ENCODE data around the gene VCAM1. TPM values are rescaled to one million over a fixed set of nuclear protein-coding genes. Genes with fewer than 3 reads are reported as not detected.

VCAM1 gene
- total and polyA plus RNA-seq, 2 of the 8 experiments (the other 6 are each of a cell fraction or from before 2014, with no cell fraction given), result 0.21 TPM; not detected in 1

DNA sequence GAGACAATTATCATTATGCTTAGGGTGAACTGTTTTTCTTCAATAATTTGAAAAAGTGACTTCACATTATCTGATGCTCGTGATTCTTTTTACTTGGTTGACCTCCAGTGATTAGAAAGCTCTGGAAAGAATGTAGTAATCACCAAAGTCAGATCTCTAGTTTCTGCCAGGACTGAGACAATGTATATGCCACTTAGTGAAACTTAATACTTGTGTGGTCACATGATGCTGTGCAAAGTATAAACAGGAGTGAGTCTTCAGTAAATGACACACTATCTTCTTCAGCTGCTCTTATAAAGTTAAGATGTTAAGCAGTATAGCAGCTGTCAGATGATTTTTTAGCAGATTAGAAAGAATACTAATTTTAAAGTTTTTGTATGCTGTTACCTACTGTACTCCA lies 17.2 kb downstream of the VCAM1 start:
- ChIA-PET POLR2A (ENCODE audit: partially characterized antibody) (no interaction called here), CTCF (ENCODE audit: partially characterized antibody) (no interaction called here)
- TF ChIP-seq CEBPB (IDR thresholded peaks at IDR 0.05; ENCODE audit: low read depth, low read length) (no peak), YY1 (IDR thresholded peaks at IDR 0.05; ENCODE audit: low read depth, low read length) (no peak), JUN (IDR thresholded peaks at IDR 0.05; ENCODE audit: low read depth, low read length) (no peak), KDM5A (IDR thresholded peaks at IDR 0.05; ENCODE audit: low read length) (no peak)
- H3K23me2 ChIP-seq (ENCODE audit: low read depth, low read length), result no peaks in the 10 kb centered on the region
- no peak overlapping the region for H2BK20ac ChIP-seq (ENCODE audit: low read length)
- H4K20me1 ChIP-seq (replicated peaks in 1 of 2; ENCODE audit: control insufficient read depth in 1 of 2, insufficient read depth in 2 of 2, low read length in 2 of 2), result no peaks in the 10 kb centered on the region
- no peak overlapping the region for H3K56ac ChIP-seq (replicated peaks; ENCODE audit: insufficient read length, low read depth, low read length)
- no peaks in the 10 kb centered on the region for H3K27me3 ChIP-seq (replicated peaks in 1 of 4; ENCODE audit: control insufficient read depth in 3 of 4, extremely low read depth in 1 of 4, insufficient read depth in 3 of 4, low read length in 3 of 4)
- H3K9me3 ChIP-seq (ENCODE audit: insufficient read depth in 2 of 2, low read depth in 1 of 2, low read length in 1 of 2), result no peaks in the 10 kb centered on the region
- H3K4me3 ChIP-seq (ENCODE audit: extremely low read depth in 1 of 4, insufficient read depth in 2 of 4, low read depth in 3 of 4, low read length in 4 of 4), result no peak overlapping the region
- DNase-seq (ENCODE audit: low read depth in 1 of 2, low spot score in 2 of 2) (no peak), FAIRE-seq (no peak)
- H3K4ac ChIP-seq (replicated peaks; ENCODE audit: insufficient read length, low read depth, low read length), result no peak overlapping the region
- H3K79me2 ChIP-seq (ENCODE audit: control insufficient read depth in 1 of 2, insufficient read depth in 2 of 2, low read length in 2 of 2), result no peaks in the 10 kb centered on the region
- no peak overlapping the region for H2BK12ac ChIP-seq (ENCODE audit: low read depth, low read length)
- H3K4me2 ChIP-seq (ENCODE audit: insufficient read depth in 1 of 2, low read depth in 2 of 2, low read length in 2 of 2), result no peak overlapping the region
- H3K9ac ChIP-seq (replicated peaks in 1 of 4; ENCODE audit: extremely low read depth in 1 of 4, low read depth in 3 of 4, low read length in 3 of 4), result no peak overlapping the region
- no peak overlapping the region for H2BK15ac ChIP-seq (ENCODE audit: low read length)
- H4K91ac ChIP-seq (replicated peaks; ENCODE audit: insufficient read length, low read length), result no peak overlapping the region
- H3K27ac ChIP-seq (ENCODE audit: low read depth, low read length), result no peak overlapping the region
- 84% methylated on average over 1 of the region's 1 CpG; no CpG with 5 or more reads in 1 of the 2 experiments for WGBS, 2 experiments (ENCODE audit: extremely low coverage in 1 of 2, insufficient coverage in 1 of 2, insufficient read length in 1 of 2, insufficient replicate concordance in 2 of 2, low coverage in 1 of 2, low lambda C conversion rate in 2 of 2, missing lambda C conversion rate in 1 of 2)
- no peak overlapping the region for H3K14ac ChIP-seq (ENCODE audit: insufficient read length)
- no peaks in the 10 kb centered on the region for H3K79me1 ChIP-seq (ENCODE audit: low read depth, low read length)
- no peak overlapping the region for H2BK5ac ChIP-seq (ENCODE audit: low read depth, low read length)
- H2AFZ ChIP-seq (ENCODE audit: low read length), result no peak overlapping the region
- no peak overlapping the region for H2BK120ac ChIP-seq (replicated peaks; ENCODE audit: low read depth, low read length)
- no peak overlapping the region for H2AK5ac ChIP-seq (ENCODE audit: low read depth, low read length)
- H4K5ac ChIP-seq (ENCODE audit: insufficient read length, low read depth, low read length), result no peak overlapping the region
- no peak overlapping the region for H3K23ac ChIP-seq (ENCODE audit: insufficient read length)
- no peak overlapping the region for H3K18ac ChIP-seq (ENCODE audit: extremely low read depth, low read length)
- H3K36me3 ChIP-seq (ENCODE audit: control insufficient read depth in 2 of 4, insufficient read depth in 4 of 4, low read length in 3 of 4), result no peaks in the 10 kb centered on the region
- H4K8ac ChIP-seq (ENCODE audit: extremely low read depth, insufficient read depth, low read length), result no peak overlapping the region
- H3K4me1 ChIP-seq (replicated peaks in 1 of 4; ENCODE audit: control insufficient read depth in 3 of 4, insufficient read depth in 4 of 4, low read length in 3 of 4), result no peaks in the 10 kb centered on the region

All from H1 (cell line).